ENCODE measurements around the gene MED26. TPM values are rescaled to one million over a fixed set of nuclear protein-coding genes. Genes with fewer than 3 reads are reported as not detected.

The MED26 gene, protein sequence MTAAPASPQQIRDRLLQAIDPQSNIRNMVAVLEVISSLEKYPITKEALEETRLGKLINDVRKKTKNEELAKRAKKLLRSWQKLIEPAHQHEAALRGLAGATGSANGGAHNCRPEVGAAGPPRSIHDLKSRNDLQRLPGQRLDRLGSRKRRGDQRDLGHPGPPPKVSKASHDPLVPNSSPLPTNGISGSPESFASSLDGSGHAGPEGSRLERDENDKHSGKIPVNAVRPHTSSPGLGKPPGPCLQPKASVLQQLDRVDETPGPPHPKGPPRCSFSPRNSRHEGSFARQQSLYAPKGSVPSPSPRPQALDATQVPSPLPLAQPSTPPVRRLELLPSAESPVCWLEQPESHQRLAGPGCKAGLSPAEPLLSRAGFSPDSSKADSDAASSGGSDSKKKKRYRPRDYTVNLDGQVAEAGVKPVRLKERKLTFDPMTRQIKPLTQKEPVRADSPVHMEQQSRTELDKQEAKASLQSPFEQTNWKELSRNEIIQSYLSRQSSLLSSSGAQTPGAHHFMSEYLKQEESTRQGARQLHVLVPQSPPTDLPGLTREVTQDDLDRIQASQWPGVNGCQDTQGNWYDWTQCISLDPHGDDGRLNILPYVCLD
- total RNA-seq (2021; ENCODE audit: unreplicated experiment) (8.8 TPM), Bru-seq, nascent RNA (percentile 58 among the genes with signal in this experiment), BruChase-seq, experiment 1, labeled RNA remaining after a 2-hour chase (percentile 70 among the genes with signal in this experiment), BruChase-seq, experiment 2, labeled RNA remaining after a 6-hour chase (percentile 56 among the genes with signal in this experiment)
- polyA plus RNA-seq (2012; ENCODE audit: insufficient read length) = 6.6 TPM
- long read RNA-seq, transcript MED26-202 (1 exons, 3,871 nt) = major isoform, 17 of 18 reads
- long read RNA-seq, partial matches to known transcripts = 0 of 18 reads
- long read RNA-seq, other reads (novel, unspliced or antisense) = 0 of 18 reads

DNA sequence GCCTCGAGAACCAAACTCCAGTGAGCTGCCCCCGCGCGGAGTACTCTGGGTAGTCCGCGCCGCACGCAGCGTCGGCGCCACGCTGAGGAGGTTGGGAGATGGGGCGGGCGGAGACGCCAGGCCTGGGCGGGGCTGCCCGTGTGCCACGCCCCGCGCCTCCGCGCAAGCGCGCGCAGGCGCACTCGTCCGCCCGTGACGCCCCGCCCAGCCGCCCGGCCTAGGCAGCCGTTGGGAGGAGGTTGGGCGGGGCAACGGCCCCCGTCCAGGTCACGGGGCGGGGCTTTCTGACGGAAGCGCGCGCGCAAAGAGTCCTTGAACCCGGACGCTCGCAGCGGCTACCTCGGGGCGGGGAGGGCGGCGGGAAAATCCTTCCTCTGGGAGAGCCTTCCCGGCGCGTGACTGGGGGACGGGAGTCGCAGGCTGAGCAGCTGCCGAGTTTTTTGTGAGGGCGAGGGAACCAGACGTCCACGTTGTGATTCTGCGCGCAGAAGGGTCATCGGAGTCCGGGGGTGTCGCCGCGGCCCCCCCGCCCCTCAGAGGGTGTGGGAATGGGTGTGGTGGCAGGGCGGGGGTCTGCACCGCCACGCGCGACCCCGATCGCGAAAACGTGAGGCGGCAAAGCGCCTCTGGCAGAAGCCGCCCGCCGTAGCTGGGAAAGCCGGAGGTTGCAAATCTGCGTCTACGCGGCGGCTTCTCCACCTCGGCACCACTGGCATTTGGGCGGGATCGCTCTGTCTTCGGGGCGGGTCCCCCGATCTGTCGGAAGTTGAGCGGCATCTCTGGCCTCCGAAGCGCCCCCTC lies at the start of gene MED26:
Gene MED26 (minus strand): TSS at position 22 of the 801 bp plus-strand sequence. CDS start 261 bp downstream, outside the sequence.
- no TSS peak for BruUV-seq (replicated peaks)
- Histone ChIP-seq H3K36me3 (ENCODE audit: control insufficient read depth, insufficient read depth, low read length) (peaks cover 4% of the 10 kb centered on the region), H3K27ac (ENCODE audit: low read length) (peak within 1 kb of the TSS; percentile 92), H3K9me3 (ENCODE audit: control insufficient read depth, insufficient read depth, low read depth, low read length) (no peaks in the 10 kb centered on the region), H3K27me3 (ENCODE audit: control insufficient read depth, insufficient read depth, low read length) (no peaks in the 10 kb centered on the region), H3K4me3 (ENCODE audit: low read depth in 2 of 2, low read length in 2 of 2) (peak within 1 kb of the TSS; percentile 85 to 91), H3K4me1 (ENCODE audit: control insufficient read depth, insufficient read depth, low read length) (peaks cover 14% of the 10 kb centered on the region)
- POLR2A ChIA-PET = interaction anchor here (0.7 kb wide), 1 partner anchor 19 kb away, joined by 4 read pairs; no protein-coding TSS in a partner anchor
- intact Hi-C loops (cut with micrococcal nuclease; ENCODE audit: unreplicated experiment) (no loop called here), in situ Hi-C loops (cut with HindIII; ENCODE audit: low pct_unique_long_range_greater_than_20kb, low sequenced_read_pairs) (no loop called here)
- TF ChIP-seq, protein P1, sequence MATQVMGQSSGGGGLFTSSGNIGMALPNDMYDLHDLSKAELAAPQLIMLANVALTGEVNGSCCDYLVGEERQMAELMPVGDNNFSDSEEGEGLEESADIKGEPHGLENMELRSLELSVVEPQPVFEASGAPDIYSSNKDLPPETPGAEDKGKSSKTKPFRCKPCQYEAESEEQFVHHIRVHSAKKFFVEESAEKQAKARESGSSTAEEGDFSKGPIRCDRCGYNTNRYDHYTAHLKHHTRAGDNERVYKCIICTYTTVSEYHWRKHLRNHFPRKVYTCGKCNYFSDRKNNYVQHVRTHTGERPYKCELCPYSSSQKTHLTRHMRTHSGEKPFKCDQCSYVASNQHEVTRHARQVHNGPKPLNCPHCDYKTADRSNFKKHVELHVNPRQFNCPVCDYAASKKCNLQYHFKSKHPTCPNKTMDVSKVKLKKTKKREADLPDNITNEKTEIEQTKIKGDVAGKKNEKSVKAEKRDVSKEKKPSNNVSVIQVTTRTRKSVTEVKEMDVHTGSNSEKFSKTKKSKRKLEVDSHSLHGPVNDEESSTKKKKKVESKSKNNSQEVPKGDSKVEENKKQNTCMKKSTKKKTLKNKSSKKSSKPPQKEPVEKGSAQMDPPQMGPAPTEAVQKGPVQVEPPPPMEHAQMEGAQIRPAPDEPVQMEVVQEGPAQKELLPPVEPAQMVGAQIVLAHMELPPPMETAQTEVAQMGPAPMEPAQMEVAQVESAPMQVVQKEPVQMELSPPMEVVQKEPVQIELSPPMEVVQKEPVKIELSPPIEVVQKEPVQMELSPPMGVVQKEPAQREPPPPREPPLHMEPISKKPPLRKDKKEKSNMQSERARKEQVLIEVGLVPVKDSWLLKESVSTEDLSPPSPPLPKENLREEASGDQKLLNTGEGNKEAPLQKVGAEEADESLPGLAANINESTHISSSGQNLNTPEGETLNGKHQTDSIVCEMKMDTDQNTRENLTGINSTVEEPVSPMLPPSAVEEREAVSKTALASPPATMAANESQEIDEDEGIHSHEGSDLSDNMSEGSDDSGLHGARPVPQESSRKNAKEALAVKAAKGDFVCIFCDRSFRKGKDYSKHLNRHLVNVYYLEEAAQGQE (IDR thresholded peaks at IDR 0.05; ENCODE audit: insufficient read depth in 1 of 2, low read depth in 2 of 2, low read length in 1 of 2) = 0 out of 4 replicates have a peak, but pooled peaks of 1 of the 2 experiments have one; percentile 27
- no peak for TF ChIP-seq TCF7L2 (IDR thresholded peaks at IDR 0.05; ENCODE audit: low read depth, low read length)
- peak; percentile 68; the same call in 1 of the 2 replicates for TF ChIP-seq SIN3A (IDR thresholded peaks at IDR 0.05; ENCODE audit: borderline replicate concordance, insufficient read depth, low read depth, low read length)
- TF ChIP-seq, protein P2, sequence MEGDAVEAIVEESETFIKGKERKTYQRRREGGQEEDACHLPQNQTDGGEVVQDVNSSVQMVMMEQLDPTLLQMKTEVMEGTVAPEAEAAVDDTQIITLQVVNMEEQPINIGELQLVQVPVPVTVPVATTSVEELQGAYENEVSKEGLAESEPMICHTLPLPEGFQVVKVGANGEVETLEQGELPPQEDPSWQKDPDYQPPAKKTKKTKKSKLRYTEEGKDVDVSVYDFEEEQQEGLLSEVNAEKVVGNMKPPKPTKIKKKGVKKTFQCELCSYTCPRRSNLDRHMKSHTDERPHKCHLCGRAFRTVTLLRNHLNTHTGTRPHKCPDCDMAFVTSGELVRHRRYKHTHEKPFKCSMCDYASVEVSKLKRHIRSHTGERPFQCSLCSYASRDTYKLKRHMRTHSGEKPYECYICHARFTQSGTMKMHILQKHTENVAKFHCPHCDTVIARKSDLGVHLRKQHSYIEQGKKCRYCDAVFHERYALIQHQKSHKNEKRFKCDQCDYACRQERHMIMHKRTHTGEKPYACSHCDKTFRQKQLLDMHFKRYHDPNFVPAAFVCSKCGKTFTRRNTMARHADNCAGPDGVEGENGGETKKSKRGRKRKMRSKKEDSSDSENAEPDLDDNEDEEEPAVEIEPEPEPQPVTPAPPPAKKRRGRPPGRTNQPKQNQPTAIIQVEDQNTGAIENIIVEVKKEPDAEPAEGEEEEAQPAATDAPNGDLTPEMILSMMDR (IDR thresholded peaks at IDR 0.05) = no peak
- TF ChIP-seq POLR2AphosphoS5 (IDR thresholded peaks at IDR 0.05; ENCODE audit: low read depth, low read length) = peak; percentile 84
- peak; percentile 96 for ATAC-seq
- CTCF ChIA-PET = no interaction called here
- peak; percentile 36 for DNase-seq (ENCODE audit: low read depth, low spot score)

DNA sequence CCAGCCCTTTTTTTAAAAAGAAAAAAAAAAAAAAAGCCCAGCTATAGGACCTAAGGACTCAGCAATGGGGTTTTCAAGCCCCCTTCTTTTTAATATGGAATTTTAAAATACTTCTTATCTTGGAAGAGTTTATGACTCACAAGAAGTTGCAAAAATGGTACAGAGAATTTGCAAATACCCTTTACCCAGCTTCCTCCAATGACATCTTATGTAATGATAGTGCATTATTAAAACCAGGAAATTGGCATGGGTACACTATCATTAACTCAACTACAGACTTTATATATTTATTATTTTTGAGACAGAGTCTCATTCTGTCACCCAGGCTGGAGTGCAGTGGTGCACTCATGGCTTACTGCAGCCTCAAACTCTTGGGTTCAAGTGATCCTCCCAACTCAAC lies 49.1 kb upstream of the MED26 start:
- Histone ChIP-seq H3K36me3 (ENCODE audit: control insufficient read depth, insufficient read depth, low read length) (no peaks in the 10 kb centered on the region), H3K27me3 (ENCODE audit: control insufficient read depth, insufficient read depth, low read length) (no peaks in the 10 kb centered on the region), H3K9me3 (ENCODE audit: control insufficient read depth, insufficient read depth, low read depth, low read length) (no peaks in the 10 kb centered on the region), H3K4me1 (ENCODE audit: control insufficient read depth, insufficient read depth, low read length) (no peaks in the 10 kb centered on the region), H3K4me3 (ENCODE audit: low read depth in 2 of 2, low read length in 2 of 2) (no peak overlapping the region), H3K27ac (ENCODE audit: low read length) (no peak overlapping the region)
- ATAC-seq = no peak
- CTCF ChIA-PET = interaction anchor here (0.6 kb wide), 1 partner anchor 9 kb away, joined by 4 read pairs; no protein-coding TSS in a partner anchor
- DNase-seq (ENCODE audit: low read depth, low spot score) = no peak
- BruUV-seq (replicated peaks) = no TSS peak
- intact Hi-C loops (cut with micrococcal nuclease; ENCODE audit: unreplicated experiment) = no loop called here
- in situ Hi-C loops (cut with HindIII; ENCODE audit: low pct_unique_long_range_greater_than_20kb, low sequenced_read_pairs) = no loop called here
- POLR2A ChIA-PET = interaction anchor here (0.8 kb wide), 1 partner anchor 8 kb away, joined by 14 read pairs; no protein-coding TSS in a partner anchor
- TF ChIP-seq POLR2AphosphoS5 (IDR thresholded peaks at IDR 0.05; ENCODE audit: low read depth, low read length) = no peak
- no peak for TF ChIP-seq TCF7L2 (IDR thresholded peaks at IDR 0.05; ENCODE audit: low read depth, low read length)
- TF ChIP-seq, protein P1 (IDR thresholded peaks at IDR 0.05; ENCODE audit: insufficient read depth in 1 of 2, low read depth in 2 of 2, low read length in 1 of 2) = no peak
- no peak for TF ChIP-seq SIN3A (IDR thresholded peaks at IDR 0.05; ENCODE audit: borderline replicate concordance, insufficient read depth, low read depth, low read length)
- TF ChIP-seq, protein P2 (IDR thresholded peaks at IDR 0.05) = no peak

Data from Panc1 (cell line).